K562 (cell line): ENCODE data around the gene DGCR8. TPM values are rescaled to one million over a fixed set of nuclear protein-coding genes. Genes with fewer than 3 reads are reported as not detected.
A peak's percentile ranks its signal among the peaks of the same experiment; 100 is the strongest.

Experiments
- ATAC-seq: fragments of 200-7000 bp; cut with Tn5 transposase; 3 replicates; pipeline ENCODE4 v1.9.1; 2020; ENCODE audit warnings: moderate library complexity
- BruUV-seq: library from RNA; stranded (reverse); fragments of 400-500 nt; replicated peaks from 2 replicates; lab custom pipeline; 2021; lab: Mats Ljungman, UMichigan
- CTCF ChIA-PET: fragments of 300-600 bp; formaldehyde crosslinking; extraction: SDS; loops from one replicate; lab custom pipeline; 2021; ENCODE audit warnings: low intra/inter-chr PET ratio; lab: Yijun Ruan, JAX
- POLR2A ChIA-PET: fragments of 300-600, 350-650 bp; sonication (Branson Sonifier 250); formaldehyde crosslinking; extraction: SDS; loops from one replicate; lab custom pipeline; 2021; ENCODE audit warnings: antibody characterized with exemption, inconsistent platforms; lab: Yijun Ruan, JAX
- DNase-seq, 4 experiments: peaks; one replicate each; pipeline versions ENCODE4 v3.0.0 to v3.0.0-alpha.2; 2011 to 2018; ENCODE audit warnings: low spot score in 3 of 4, mixed read lengths in 3 of 4; ENCODE audit errors: extremely low read depth in 1 of 4
- FAIRE-seq: peaks from 2 replicates; lab custom pipeline; 2011; peaks lifted over from hg19 to GRCh38; lab: Jason Lieb, UNC
- H2AFZ ChIP-seq: 2 replicates; pipeline ENCODE4 v1.6.0; 2011; ENCODE audit warnings: low read depth, low read length, control low read depth, inconsistent platforms
- H3K27ac ChIP-seq: fragments of 200-600 bp; 3 replicates; pipeline ENCODE4 v1.8.0; 2011; ENCODE audit warnings: low read depth, mild to moderate bottlenecking, control low read depth, inconsistent platforms, low read length, moderate library complexity, mixed read lengths; ENCODE audit errors: extremely low read depth
- H3K27me3 ChIP-seq, 2 experiments: fragments of 300-600 bp in 1 of 2; 2 replicates in 1 of 2; 3 replicates in 1 of 2; pipeline versions ENCODE4 v1.6.0 to v1.8.0; 2011; ENCODE audit warnings: inconsistent platforms in 2 of 2, low read length in 2 of 2, mild to moderate bottlenecking in 1 of 2, mixed read lengths in 1 of 2, moderate library complexity in 1 of 2; ENCODE audit not compliant: control insufficient read depth in 2 of 2, insufficient read depth in 2 of 2
- H3K36me3 ChIP-seq: fragments of 300-600 bp; 3 replicates; pipeline ENCODE4 v1.8.0; 2011; ENCODE audit warnings: mild to moderate bottlenecking, low read length, inconsistent platforms; ENCODE audit not compliant: control insufficient read depth, insufficient read depth
- H3K4me1 ChIP-seq, 2 experiments: fragments of 200-600 bp in 1 of 2; replicated peaks in 1 of 2; 2 replicates in 1 of 2; 3 replicates in 1 of 2; pipeline versions ENCODE4 v1.5.1 to v1.8.0; 2011; ENCODE audit warnings: inconsistent platforms in 2 of 2, low read length in 2 of 2, mild to moderate bottlenecking in 1 of 2, mixed read lengths in 1 of 2, moderate library complexity in 1 of 2; ENCODE audit not compliant: control insufficient read depth in 2 of 2, insufficient read depth in 2 of 2
- H3K4me2 ChIP-seq: 2 replicates; pipeline ENCODE4 v1.6.1; 2011; ENCODE audit warnings: low read length, control low read depth, inconsistent platforms, mixed read lengths; ENCODE audit not compliant: insufficient read depth
- H3K4me3 ChIP-seq: fragments of 200-600 bp; sonication (generic), shearing (Covaris generic); 2 replicates; pipeline ENCODE4 v1.5.1; 2016; ENCODE audit warnings: control low read depth, inconsistent platforms
- H3K79me2 ChIP-seq: fragments of 200-600 bp; 3 replicates; pipeline ENCODE4 v1.8.0; 2011; ENCODE audit warnings: low read length, inconsistent platforms; ENCODE audit not compliant: control insufficient read depth, insufficient read depth
- H3K9ac ChIP-seq, 2 experiments: 2 replicates each; pipeline versions ENCODE4 v1.6.0 to v1.6.1; 2011; ENCODE audit warnings: low read depth in 2 of 2, low read length in 2 of 2, control low read depth in 1 of 2, inconsistent platforms in 1 of 2, mild to moderate bottlenecking in 1 of 2, mixed read lengths in 1 of 2; ENCODE audit not compliant: insufficient read depth in 1 of 2
- H3K9me1 ChIP-seq: one replicate; pipeline ENCODE4 v1.6.0; 2011; ENCODE audit warnings: inconsistent platforms, mild to moderate bottlenecking, low read length, moderate library complexity; ENCODE audit not compliant: control insufficient read depth, insufficient read depth
- H3K9me3 ChIP-seq: replicated peaks from 2 replicates; pipeline ENCODE4 v1.5.1; 2011; ENCODE audit warnings: low read depth, low read length, inconsistent platforms; ENCODE audit not compliant: control insufficient read depth, insufficient read depth
- H4K20me1 ChIP-seq: replicated peaks from 2 replicates; pipeline ENCODE4 v1.6.1; 2011; ENCODE audit warnings: low read length, inconsistent platforms, mixed read lengths; ENCODE audit not compliant: control insufficient read depth, insufficient read depth
- ARNT ChIP-seq, 2 experiments: fragments of 450-650 bp; IDR thresholded peaks; 2 replicates each; pipeline ENCODE4 v1.6.1; 2016; ENCODE audit warnings: mild to moderate bottlenecking in 1 of 2
- CBX3 ChIP-seq, 2 experiments: IDR thresholded peaks; 1 replicate in 1 of 2; 2 replicates in 1 of 2; pipeline ENCODE4 v1.6.1; 2012; ENCODE audit warnings: inconsistent platforms in 2 of 2, low read length in 2 of 2, borderline replicate concordance in 1 of 2, control low read depth in 1 of 2
- IRF1 ChIP-seq: sonication (generic); formaldehyde crosslinking; IDR thresholded peaks from 2 replicates; pipeline ENCODE4 v1.8.0; 2022; ENCODE audit warnings: missing genetic modification reagents, mild to moderate bottlenecking, borderline replicate concordance
- JUN ChIP-seq, 2 experiments: sonication (generic) in 1 of 2; formaldehyde crosslinking in 1 of 2; IDR thresholded peaks; 2 replicates each; pipeline versions ENCODE4 v1.6.1 to v1.8.0; 2012 to 2022; ENCODE audit warnings: borderline replicate concordance in 2 of 2, mild to moderate bottlenecking in 2 of 2, improper control_type of control experiment in 1 of 2, low read depth in 1 of 2, low read length in 1 of 2, missing genetic modification reagents in 1 of 2
- MLLT1 ChIP-seq, 2 experiments: fragments of 450-650 bp; IDR thresholded peaks; 2 replicates each; pipeline ENCODE4 v1.6.1; 2016
- RCOR1 ChIP-seq, 2 experiments: IDR thresholded peaks; 2 replicates each; pipeline ENCODE4 v1.6.1; 2012; ENCODE audit warnings: low read depth in 2 of 2, low read length in 2 of 2, borderline replicate concordance in 1 of 2, improper control_type of control experiment in 1 of 2
- SETDB1 ChIP-seq: IDR thresholded peaks from one replicate; pipeline ENCODE4 v1.6.1; 2012; ENCODE audit warnings: low read length, control low read depth, inconsistent platforms
- SLC30A9 ChIP-seq: fragments of 250-450 bp; sonication (Bioruptor Pico); IDR thresholded peaks from 2 replicates; pipeline ENCODE4 v1.8.0; 2022; ENCODE audit warnings: mild to moderate bottlenecking, moderate library complexity
- TFAM ChIP-seq: fragments of 250-450 bp; sonication (Bioruptor Pico); conservative IDR thresholded peaks from 2 replicates; pipeline ENCODE4 v1.5.0; 2021; ENCODE audit warnings: mild to moderate bottlenecking, moderate library complexity
- THAP12 ChIP-seq: fragments of 250-450 bp; sonication (Bioruptor Pico); IDR thresholded peaks from 2 replicates; pipeline ENCODE4 v1.9.0; 2021; ENCODE audit warnings: mild to moderate bottlenecking, inconsistent platforms
- WHSC1 ChIP-seq: IDR thresholded peaks from one replicate; pipeline ENCODE4 v1.6.1; 2012; ENCODE audit warnings: low read length, control low read depth, inconsistent platforms
- ZC3H8 ChIP-seq: fragments of 450-650 bp; IDR thresholded peaks from 2 replicates; pipeline ENCODE4 v1.6.1; 2017
- WGBS: fragments of 100-300 bp; shearing (Covaris generic); methylation state at CpG from one replicate; pipeline ENCODE4 v1.1.6; 2016; ENCODE audit warnings: low coverage, mixed read lengths; ENCODE audit not compliant: insufficient coverage; ENCODE audit errors: missing lambda C conversion rate; 5-methylcytosine and 5-hydroxymethylcytosine counted together
- in situ Hi-C: fragments of 300-500 bp; cut with MboI; formaldehyde crosslinking; loops from 4 replicates; pipeline ENCODE4 v1.15.0; 2018; ENCODE audit warnings: inconsistent platforms, mixed read lengths
- intact Hi-C: fragments of 100-400 bp; cut with micrococcal nuclease; formaldehyde crosslinking; loops from 2 replicates; pipeline ENCODE4 v1.14.2; 2022
- polyA plus RNA-seq, 8 experiments: library from polyadenylated mRNA; depleted of rRNA in 4 of 8; stranded (reverse) in 5 of 8; unstranded in 3 of 8; fragments of >200 nt; fragmentation: Nextera tagmentation in 2 of 8; fragmentation: Illumina TruSeq in 1 of 8; extraction: Ambion mirVana in 2 of 8; extraction: Trizol in 1 of 8; gene quantifications; 2 replicates each; pipeline versions ENCODE4 v1.2.1 to v1.2.3, GENCODE V29; 2011 to 2014; ENCODE audit warnings: inconsistent platforms in 1 of 8, missing spikeins in 1 of 8
- total RNA-seq, 7 experiments: library from RNA; depleted of rRNA in 6 of 7; stranded (reverse); fragments of >200 nt in 6 of 7; fragmentation: Illumina TruSeq in 2 of 7; extraction: Trizol in 2 of 7; gene quantifications; 2 replicates each; pipeline versions ENCODE4 v1.2.1 to v1.2.3, GENCODE V29; 2011 to 2021; ENCODE audit warnings: low replicate concordance in 1 of 7

DGCR8 gene
- total and polyA plus RNA-seq, 9 of the 15 experiments (the other 6 are each of a cell fraction or from before 2014, with no cell fraction given) = 5.9 to 144 (median 80.1) TPM

GRCh38 chr22:20136603-20136873 is 56.5 kb downstream of the DGCR8 start (continued):
- TF ChIP-seq IRF1 (CRISPR knock-in tag) = no peak
- TF ChIP-seq CBX3 (IDR thresholded peaks at IDR 0.05; ENCODE audit: borderline replicate concordance in 1 of 2, low read length in 2 of 2) = peak in 1 of 2 experiments; percentile 40; a peak in 1 of 3 replicates

- Histone ChIP-seq H3K27me3 (no peaks in the 10 kb centered on the region), H3K9me3 (no peaks in the 10 kb centered on the region), H3K79me2 (peaks cover 18% of the 10 kb centered on the region), H3K9me1 (peaks cover 18% of the 10 kb centered on the region), H3K4me3 (no peak overlapping the region), H3K4me2 (no peak overlapping the region), H4K20me1 (peaks cover 52% of the 10 kb centered on the region), H3K9ac (peak overlapping the region in 1 of 2 experiments; percentile 86; a peak in 2 of 4 replicates), H3K36me3 (peaks cover 17% of the 10 kb centered on the region; the same call in 2 of the 3 replicates), H2AFZ (no peak overlapping the region), H3K27ac (no peak overlapping the region), H3K4me1 (peaks cover 17 to 88% of the 10 kb centered on the region in 2 experiments)
- intact Hi-C loops = no loop called here
- DNase-seq (no peak), FAIRE-seq (no peak), ATAC-seq (no peak)
- POLR2A ChIA-PET = interaction anchor here (0.6 to 7.2 kb wide), 6 partner anchors 7 to 172 kb away, joined by 3 to 68 read pairs (median 4); partner anchors contain the start of gene TRMT2A
- 67% methylated on average over 13 of the region's 13 CpGs for WGBS
- in situ Hi-C loops = no loop called here
- no TSS peak for BruUV-seq
- CTCF ChIA-PET = no interaction called here
- TF ChIP-seq ARNT (IDR thresholded peaks at IDR 0.05) (no peak), RCOR1 (IDR thresholded peaks at IDR 0.05; ENCODE audit: borderline replicate concordance in 1 of 2, low read depth in 2 of 2, low read length in 2 of 2) (no peak), ZC3H8 (no peak), MLLT1 (IDR thresholded peaks at IDR 0.05) (no peak), TFAM (CRISPR knock-in tag) (no peak), THAP12 (CRISPR knock-in tag) (peak; percentile 33; the same call in 1 of the 2 replicates), SLC30A9 (no peak), WHSC1 (peak; percentile 89), JUN (IDR thresholded peaks at IDR 0.05; ENCODE audit: borderline replicate concordance, low read depth, low read length) (no peak), JUN (CRISPR knock-in tag; IDR thresholded peaks at IDR 0.05; ENCODE audit: borderline replicate concordance) (no peak), SETDB1 (peak; percentile 71)
Measured at GRCh38 chr22:20137113-20137512, 57.1 kb downstream of the DGCR8 start.
